Left hindlimb (tissue), 1 donor: Measurements from ENCODE around the gene SLC19A3.
"Not testable (repeated sequence)": the region's sequence is repeated elsewhere in the genome, so short reads cannot be mapped to it uniquely, and the experiment has no call there.

Experiments
- DNase-seq: peaks from one replicate; pipeline ENCODE4 v3.0.0-alpha.2; 2018

Gene SLC19A3

GRCh38 chr2:227717687-227718567, at the start of gene SLC19A3:
Gene SLC19A3, minus strand, starts transcription at chr2:227718028. Its CDS starts 15,710 bp downstream, at chr2:227702318.
- DNase-seq: peak; percentile 95

- DNase-seq: peak; percentile 82
Observed at GRCh38 chr2:227766373-227766883, 48.6 kb upstream of the SLC19A3 start.

GRCh38 chr2:227765788-227766372, 48.1 kb upstream of the SLC19A3 start:
- DNase-seq: no peak

DNA sequence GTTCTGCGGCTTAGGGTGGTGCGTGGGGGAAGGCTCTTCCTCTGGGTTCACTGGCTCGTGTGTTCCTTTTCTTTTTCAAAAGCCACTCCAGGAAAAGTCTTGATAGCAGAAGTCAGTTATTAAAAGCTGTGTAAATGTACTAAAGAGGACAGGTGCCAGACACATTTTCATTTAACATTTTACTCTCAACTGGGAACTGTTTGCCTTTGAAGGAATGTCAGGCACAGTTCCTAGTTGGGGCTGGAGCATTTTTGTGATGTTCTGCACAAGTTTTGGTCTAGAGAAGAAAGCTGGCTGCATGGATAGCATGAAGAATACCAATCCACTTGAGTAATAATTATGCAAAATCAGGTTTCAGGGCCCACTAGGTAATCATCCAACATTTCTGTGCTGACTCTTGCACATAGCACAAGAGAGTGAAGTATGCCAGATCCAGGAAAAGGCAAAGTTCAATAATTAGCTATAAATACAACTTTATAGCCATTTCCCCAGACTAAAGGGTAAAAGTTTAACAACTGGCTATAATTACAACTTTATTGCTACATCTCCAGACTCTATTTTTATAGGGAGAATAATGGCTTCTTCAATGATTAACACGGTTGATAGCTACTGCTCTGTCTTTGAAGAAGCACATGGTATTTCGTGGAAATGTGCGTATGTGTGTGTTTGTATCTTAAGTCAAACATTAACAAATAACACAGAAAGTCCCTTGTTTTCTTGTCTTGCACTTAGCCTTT, 44.1 kb upstream of the SLC19A3 start:
- DNase-seq: peak; percentile 35

DNA sequence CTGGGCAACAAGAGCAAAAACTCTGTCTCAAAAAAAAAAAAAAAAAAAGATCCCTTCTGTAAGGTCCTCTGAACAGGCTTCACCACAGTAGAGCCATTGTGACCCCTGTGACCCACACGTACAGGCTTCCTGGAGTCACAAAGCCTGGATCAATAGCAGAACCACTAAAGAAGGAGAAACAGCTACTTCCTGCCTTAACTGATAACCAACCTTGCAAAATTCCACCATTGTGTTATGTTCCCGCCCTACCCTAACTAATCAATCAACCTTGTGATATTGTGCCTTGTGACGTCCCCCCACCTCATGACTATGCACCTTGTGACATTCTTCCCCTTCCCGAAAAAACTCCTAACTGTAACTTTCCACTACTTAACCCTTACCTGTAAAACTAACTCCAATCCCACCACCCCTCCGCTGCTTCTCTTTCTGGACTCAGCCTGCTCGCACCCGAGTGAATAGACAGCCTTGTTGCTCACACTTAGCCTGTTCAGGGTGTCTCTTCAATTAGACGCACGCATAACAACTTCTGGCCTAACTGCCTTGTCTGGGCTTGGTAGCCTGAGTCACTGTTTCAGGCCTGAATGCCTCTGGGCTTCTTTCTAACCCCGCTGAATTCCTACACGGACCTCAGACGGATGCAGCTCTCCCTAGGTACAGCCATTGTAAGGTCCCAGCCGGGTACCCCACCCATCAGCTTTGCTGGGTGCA, 41.7 kb upstream of the SLC19A3 start:
- DNase-seq: no peak

DNA sequence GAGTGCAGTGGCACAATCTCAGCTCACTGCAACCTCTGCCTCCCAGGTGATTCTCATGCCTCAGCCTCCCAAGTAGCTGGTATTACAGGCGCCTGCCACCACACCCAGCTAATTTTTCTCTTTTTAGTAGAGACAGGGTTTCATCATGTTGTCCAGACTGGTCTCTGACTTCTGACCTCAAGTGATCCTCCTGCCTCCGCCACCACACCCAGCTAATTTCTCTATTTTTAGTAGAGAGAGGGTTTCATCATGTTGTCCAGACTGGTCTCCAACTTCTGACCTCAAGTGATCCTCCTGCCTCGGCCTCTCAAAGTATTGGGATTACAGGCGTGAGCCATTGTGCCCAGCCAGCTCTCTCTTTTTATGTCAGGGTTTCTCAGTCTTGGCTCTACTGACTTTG, 38.4 kb upstream of the SLC19A3 start:
- not testable (repeated sequence) for DNase-seq

GRCh38 chr2:227748079-227748478, 30.3 kb upstream of the SLC19A3 start:
- DNase-seq: no peak

DNA sequence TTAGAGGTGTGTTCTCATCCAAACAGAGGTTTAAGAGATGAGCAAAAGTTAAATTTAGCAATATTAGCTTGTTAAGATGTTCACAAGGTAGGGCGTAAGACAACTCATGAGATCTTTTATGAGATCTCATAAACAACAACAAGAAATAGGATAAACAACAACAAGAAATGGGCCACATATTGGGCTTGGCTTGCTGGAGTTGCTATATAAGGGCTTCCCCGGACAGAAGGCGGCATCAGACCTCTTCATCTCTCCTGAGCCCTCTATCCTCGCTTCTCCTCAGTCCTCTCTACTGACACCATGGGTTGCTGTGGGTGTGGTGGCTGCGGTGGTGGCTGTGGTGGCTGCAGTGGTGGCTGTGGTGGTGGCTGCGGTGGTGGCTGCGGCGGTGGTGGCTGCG, 27.8 kb upstream of the SLC19A3 start, which contains the start of gene SCYGR8:
TSS of gene SCYGR8 (plus strand) at position 301 of the 400 bp plus-strand sequence. CDS start at position 301, 0 bp downstream.
- DNase-seq: no peak

DNA sequence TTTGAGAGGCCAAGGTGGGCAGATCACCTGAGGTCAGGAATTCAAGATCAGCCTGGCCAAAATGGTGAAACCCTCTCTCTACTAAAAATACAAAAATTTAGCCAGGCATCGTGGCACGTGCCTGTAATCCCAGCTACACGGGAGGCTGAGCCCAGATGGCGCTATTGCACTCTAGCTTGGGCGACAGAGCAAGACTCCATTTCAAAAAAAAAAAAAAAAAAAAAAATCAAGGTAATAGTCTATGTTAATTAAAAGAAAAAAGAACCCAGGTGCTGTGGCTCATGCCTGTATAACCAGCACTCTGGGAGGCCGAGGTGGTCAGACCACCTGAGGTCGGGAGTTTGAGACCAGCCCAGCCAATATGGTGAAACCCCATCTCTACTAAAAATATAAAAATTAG, 22.9 kb upstream of the SLC19A3 start:
- DNase-seq: not testable (repeated sequence)

DNA sequence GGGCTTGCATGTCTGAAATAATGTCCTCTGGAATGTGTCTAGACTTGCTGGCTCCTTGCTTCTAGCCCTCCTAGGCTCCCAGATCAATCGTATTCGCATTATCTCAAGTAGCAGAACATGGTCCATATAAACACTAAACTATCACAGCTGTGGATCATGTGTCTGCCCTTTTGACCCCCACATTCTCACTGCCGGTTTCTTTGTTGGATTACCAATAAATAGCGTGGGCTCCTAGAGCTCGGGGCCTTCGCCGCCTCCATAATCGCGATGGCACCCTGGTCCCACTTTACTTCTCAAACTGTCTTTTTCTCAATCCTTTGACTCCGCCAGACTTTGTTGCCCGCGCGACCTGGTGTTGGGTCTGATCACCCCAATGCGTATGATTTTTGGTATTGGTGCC, 21.5 kb upstream of the SLC19A3 start:
- no peak for DNase-seq

GRCh38 chr2:227728035-227728434, 10.2 kb upstream of the SLC19A3 start, which contains the start of gene SCYGR7:
Gene SCYGR7, plus strand, starts transcription at chr2:227728335. Its CDS starts 0 bp downstream, at chr2:227728335.
- DNase-seq: no peak

DNA sequence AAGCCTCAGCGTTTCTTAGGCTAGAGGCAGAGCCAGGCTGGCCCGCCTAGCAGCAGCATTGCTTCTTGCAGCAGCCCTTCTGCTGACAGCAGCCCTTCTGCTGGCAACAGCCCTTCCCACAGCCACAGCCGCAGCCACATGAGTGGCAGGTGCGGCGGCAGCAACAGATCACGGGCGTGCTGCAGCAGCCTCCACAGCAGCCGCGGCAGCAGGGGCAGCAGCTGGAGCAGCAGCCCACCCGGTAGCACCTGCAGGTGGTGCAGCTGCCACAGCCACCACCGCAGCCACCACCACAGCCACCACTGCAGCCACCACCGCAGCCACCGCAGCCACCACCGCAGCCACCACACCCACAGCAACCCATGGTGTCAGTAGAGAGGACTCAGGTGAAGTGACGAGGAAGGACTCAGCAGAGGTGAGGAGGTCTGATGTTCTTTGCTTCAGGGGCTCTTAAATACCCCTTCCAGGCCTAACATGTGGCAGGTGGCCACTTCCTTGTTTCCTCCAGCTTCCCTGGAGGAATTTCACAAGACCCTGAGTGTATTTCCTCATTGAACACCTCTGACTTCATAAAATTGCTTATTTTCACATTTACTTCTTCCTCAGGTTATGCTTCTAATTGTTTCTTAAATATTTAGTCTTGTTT, 6.7 kb upstream of the SLC19A3 start, which contains the start of gene SCYGR6:
TSS of gene SCYGR6 (minus strand) at position 364 of the 646 bp plus-strand sequence. CDS start at position 364, 0 bp downstream.
- DNase-seq: no peak

DNA sequence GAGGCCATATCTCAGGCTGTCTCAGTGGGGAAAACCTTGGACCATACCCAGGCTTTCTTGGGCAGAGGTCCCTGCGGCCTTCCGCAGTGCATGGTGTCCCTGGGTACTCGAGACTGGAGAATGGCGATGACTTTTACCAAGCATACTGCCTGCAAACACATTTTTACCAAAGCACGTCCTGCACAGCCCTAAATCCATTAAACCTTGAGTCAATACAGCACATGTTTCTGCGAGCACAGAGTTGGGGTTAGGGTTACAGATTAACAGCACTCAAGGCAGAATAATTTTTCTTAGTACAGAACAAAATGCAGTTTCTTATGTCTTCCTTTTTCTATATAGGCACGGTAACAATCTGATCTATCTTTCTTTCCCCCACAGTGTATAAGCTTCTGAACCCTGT, 5.0 kb upstream of the SLC19A3 start:
- DNase-seq: not testable (repeated sequence)

DNA sequence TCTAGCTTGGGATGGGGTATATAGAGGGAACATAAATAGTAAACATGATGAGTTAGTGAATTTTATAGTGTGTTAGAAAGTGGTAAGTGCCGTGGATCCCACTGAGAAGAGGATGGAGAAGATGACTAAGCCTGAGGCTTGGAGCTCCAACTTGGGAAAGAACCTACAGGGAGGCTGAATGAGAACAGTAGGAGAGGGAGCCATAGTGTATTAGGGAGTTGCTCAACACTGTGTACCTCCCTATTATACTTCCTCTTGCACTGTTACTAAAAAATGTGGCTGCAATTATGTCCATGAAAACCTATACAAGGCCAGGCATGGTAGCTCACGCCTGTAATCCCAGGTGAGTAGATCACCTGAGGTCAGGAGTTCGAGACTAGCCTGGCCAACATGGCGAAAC, 2.9 kb upstream of the SLC19A3 start:
- DNase-seq: no peak

GRCh38 chr2:227719641-227720040, 1.8 kb upstream of the SLC19A3 start:
- DNase-seq: no peak

DNA sequence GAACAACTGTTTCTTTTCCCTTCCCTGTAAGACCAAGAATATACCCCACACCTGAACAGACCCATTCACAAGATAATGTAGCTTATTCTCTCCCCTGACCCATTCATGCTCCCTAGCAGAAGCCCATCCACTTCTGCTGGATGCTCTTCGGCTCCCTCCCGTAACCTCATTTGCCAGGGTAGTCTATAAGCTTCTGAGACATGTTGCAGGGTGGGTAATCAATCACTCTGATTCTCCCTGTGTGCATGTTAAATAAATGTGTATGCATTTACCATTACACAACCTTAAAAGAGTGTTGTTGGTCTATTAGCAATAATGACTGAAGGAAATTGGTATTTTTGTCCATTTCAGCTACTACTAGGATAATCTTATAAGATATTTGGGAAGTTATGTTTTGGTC, 1.3 kb downstream of the SLC19A3 start:
- no peak for DNase-seq

DNA sequence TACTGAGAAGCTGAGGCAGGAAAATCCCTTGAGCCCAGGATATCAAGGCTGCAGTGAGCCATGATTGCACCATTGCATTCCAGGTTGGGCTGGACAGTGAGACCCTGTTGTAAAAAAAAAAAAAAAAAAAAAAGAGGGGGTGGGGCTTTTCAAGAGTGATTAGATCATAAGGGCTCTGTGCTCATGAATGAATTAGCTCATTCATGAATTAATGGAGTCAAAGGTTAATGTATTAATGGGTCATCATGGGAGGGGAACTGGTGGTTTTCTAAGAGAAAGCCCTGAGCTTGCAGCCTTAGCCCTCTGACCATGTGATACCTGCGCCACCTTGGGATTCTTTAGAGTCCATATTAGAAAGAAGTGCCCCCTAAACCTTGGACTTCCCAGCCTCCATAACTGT, 4.5 kb downstream of the SLC19A3 start:
- DNase-seq: no peak

DNA sequence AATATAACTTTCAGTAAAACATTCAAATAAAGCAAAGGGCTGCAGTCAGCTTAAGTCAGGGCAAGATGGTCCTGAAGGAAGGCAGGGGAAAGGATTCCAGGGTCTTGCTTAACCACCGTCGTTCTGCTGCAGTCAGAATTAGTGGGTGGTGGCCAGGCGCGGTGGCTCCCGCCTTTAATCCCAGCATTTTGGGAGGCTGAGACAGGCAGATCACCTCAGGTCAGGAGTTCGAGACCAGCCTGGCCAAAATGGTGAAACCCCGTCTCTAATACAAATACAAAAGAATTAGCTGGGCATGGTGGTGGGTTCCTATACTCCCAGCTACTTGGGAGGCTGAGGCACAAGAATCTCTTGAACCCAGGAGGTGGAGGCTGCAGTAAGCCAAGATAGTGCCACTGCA, 6.8 kb downstream of the SLC19A3 start:
- DNase-seq: no peak

DNA sequence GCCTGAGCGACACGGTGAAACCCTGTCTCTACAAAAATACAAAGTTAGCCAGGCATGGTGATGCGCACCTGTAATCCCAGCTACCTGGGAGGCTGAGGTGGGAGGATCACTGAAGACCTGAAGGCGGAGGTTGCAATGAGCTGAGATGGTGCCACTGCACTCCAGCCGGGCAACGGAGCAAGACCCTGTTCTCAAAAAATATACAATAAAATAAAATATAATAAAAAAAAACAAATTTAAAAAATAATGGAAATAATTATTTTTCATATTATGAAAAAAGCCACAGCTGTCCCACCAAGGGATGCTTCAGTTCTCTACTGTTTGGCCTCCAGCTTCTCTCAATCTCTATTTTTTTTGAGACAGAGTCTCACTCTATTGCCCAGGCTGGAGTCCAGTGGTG, 10.4 kb downstream of the SLC19A3 start:
- no peak for DNase-seq

DNA sequence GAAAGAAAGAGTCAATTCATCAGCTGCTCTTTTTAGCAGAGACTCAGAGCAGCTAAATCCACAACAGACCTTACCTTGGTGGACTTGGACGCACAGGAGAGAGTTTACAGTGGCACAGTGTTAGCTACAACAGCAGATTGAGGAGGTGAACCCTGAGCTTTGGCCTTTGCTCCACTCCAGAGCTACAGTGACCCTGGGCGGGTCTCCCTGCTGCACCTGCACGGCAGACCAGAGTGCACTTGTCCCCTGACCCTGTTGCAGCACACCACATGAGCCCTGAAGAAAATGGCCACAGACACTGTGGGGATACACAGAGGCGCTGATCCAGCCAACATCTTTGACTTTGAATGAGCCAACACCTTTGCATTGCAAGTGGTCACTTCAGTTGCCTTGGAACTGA, 11.0 kb downstream of the SLC19A3 start:
- DNase-seq: no peak

DNA sequence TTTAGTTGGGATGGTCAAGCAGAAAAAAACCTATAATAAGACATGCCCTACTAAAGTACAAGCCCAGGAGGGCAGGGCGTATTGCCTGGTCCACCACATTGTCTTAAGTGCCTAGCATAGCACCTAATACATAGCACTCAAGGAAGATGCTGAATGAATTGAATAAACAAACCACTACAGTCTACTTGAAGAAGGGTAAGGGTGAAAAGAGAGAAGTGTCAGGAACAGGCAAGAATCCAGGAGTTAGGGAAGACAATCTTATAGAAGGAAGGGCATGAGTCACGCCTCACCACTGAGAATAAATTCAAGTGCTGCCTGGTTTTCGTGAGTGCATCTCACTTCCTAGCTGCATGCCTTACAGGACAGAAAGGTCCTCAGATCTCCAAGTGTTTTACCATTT, 13.9 kb downstream of the SLC19A3 start:
- no peak for DNase-seq

- no peak for DNase-seq
Observed at GRCh38 chr2:227703280-227703732, 14.5 kb downstream of the SLC19A3 start.
